ENCODE results near the gene TNS4. TPM values are rescaled to one million over a fixed set of nuclear protein-coding genes. Genes with fewer than 3 reads are reported as not detected.

Gene TNS4
- total RNA-seq, 1 donor from 2014 or later, result not detected

GRCh38 chr17:40469805-40470675, 31.4 kb downstream of the TNS4 start:
- no peak for TF ChIP-seq CTCF (IDR thresholded peaks at IDR 0.05; ENCODE audit: borderline replicate concordance)
- H3K9me3 ChIP-seq (replicated peaks), result no peaks in the 10 kb centered on the region
- H3K27ac ChIP-seq (replicated peaks), result no peak overlapping the region
- no peak for DNase-seq
- no peaks in the 10 kb centered on the region for H3K4me1 ChIP-seq
- H3K36me3 ChIP-seq, result no peaks in the 10 kb centered on the region
- H3K27me3 ChIP-seq (ENCODE audit: low read depth), result peaks cover 18% of the 10 kb centered on the region
- intact Hi-C loops (cut with micrococcal nuclease), result loop anchor here (10.0 kb wide), 1 partner anchor 75 kb away; no protein-coding TSS in a partner anchor
- H3K4me3 ChIP-seq, result no peak overlapping the region

- no peaks in the 10 kb centered on the region for H3K4me1 ChIP-seq
- H3K36me3 ChIP-seq, result no peaks in the 10 kb centered on the region
- no peak overlapping the region for H3K27ac ChIP-seq (replicated peaks)
- H3K27me3 ChIP-seq (ENCODE audit: low read depth), result peaks cover 18% of the 10 kb centered on the region
- no peak for DNase-seq
- no peak for TF ChIP-seq CTCF (IDR thresholded peaks at IDR 0.05; ENCODE audit: borderline replicate concordance)
- H3K9me3 ChIP-seq (replicated peaks), result no peaks in the 10 kb centered on the region
- no peak overlapping the region for H3K4me3 ChIP-seq
- intact Hi-C loops (cut with micrococcal nuclease), result no loop called here
Observed at GRCh38 chr17:40468560-40468959, 32.9 kb downstream of the TNS4 start.

- intact Hi-C loops (cut with micrococcal nuclease), result no loop called here
Observed at GRCh38 chr17:40467281-40467867, 34.0 kb downstream of the TNS4 start.

GRCh38 chr17:40466298-40466971, 35.0 kb downstream of the TNS4 start:
- Histone ChIP-seq H3K4me3 (no peak overlapping the region), H3K36me3 (no peaks in the 10 kb centered on the region), H3K27ac (replicated peaks) (no peak overlapping the region), H3K27me3 (ENCODE audit: low read depth) (peaks cover 18% of the 10 kb centered on the region), H3K4me1 (peaks cover 20% of the 10 kb centered on the region), H3K9me3 (replicated peaks) (no peaks in the 10 kb centered on the region)
- intact Hi-C loops (cut with micrococcal nuclease), result no loop called here
- DNase-seq, result no peak
- no peak for TF ChIP-seq CTCF (IDR thresholded peaks at IDR 0.05; ENCODE audit: borderline replicate concordance)

More at GRCh38 chr17:40467281-40467867, 34.0 kb downstream of the TNS4 start:
- H3K9me3 ChIP-seq (replicated peaks), result no peaks in the 10 kb centered on the region
- DNase-seq, result no peak
- H3K27me3 ChIP-seq (ENCODE audit: low read depth), result peaks cover 18% of the 10 kb centered on the region
- TF ChIP-seq CTCF (IDR thresholded peaks at IDR 0.05; ENCODE audit: borderline replicate concordance), result no peak
- peaks cover 11% of the 10 kb centered on the region for H3K4me1 ChIP-seq
- H3K4me3 ChIP-seq, result no peak overlapping the region
- no peak overlapping the region for H3K27ac ChIP-seq (replicated peaks)
- H3K36me3 ChIP-seq, result no peaks in the 10 kb centered on the region

- H3K4me3 ChIP-seq, result no peak overlapping the region
- no peaks in the 10 kb centered on the region for H3K36me3 ChIP-seq
- no peak for DNase-seq
- H3K4me1 ChIP-seq, result peaks cover 41% of the 10 kb centered on the region
- peaks cover 13% of the 10 kb centered on the region for H3K27me3 ChIP-seq (ENCODE audit: low read depth)
- intact Hi-C loops (cut with micrococcal nuclease), result no loop called here
- no peak for TF ChIP-seq CTCF (IDR thresholded peaks at IDR 0.05; ENCODE audit: borderline replicate concordance)
- H3K27ac ChIP-seq (replicated peaks), result no peak overlapping the region
- H3K9me3 ChIP-seq (replicated peaks), result no peaks in the 10 kb centered on the region
Observed at GRCh38 chr17:40464392-40464855, 37.0 kb downstream of the TNS4 start.

Measured in left ventricle myocardium inferior (tissue), 1 donor.